HepG2 (cell line): ENCODE data around the gene PPP1R1A. TPM values are rescaled to one million over a fixed set of nuclear protein-coding genes. Genes with fewer than 3 reads are reported as not detected.

Source experiments
- ATAC-seq: fragments of 200-7000 bp; cut with Tn5 transposase; 3 replicates; pipeline ENCODE4 v1.9.1; 2020; ENCODE audit warnings: mild to moderate bottlenecking, moderate library complexity
- BruUV-seq: library from RNA; stranded (reverse); fragments of 400-500 nt; replicated peaks from 2 replicates; lab custom pipeline; 2021; lab: Mats Ljungman, UMichigan
- CTCF ChIA-PET: fragments of 300-600 bp; formaldehyde crosslinking; extraction: SDS; loops from one replicate; lab custom pipeline; 2021; ENCODE audit warnings: low total read pairs, inconsistent platforms, low intra/inter-chr PET ratio; lab: Yijun Ruan, JAX
- POLR2A ChIA-PET: fragments of 350-600 bp; sonication (Branson Sonifier 250); formaldehyde crosslinking; loops from one replicate; lab custom pipeline; 2020; ENCODE audit warnings: antibody characterized with exemption, inconsistent platforms; lab: Yijun Ruan, JAX
- DNase-seq: peaks from one replicate; pipeline ENCODE4 v3.0.0-alpha.2; 2015; ENCODE audit warnings: low spot score
- FAIRE-seq: peaks from 3 replicates; lab custom pipeline; 2011; peaks lifted over from hg19 to GRCh38; lab: Jason Lieb, UNC
- H2AFZ ChIP-seq: one replicate; pipeline ENCODE4 v1.6.1; 2011; ENCODE audit warnings: low read length, inconsistent platforms
- H3K27ac ChIP-seq: fragments of 300-600 bp; 3 replicates; pipeline ENCODE4 v1.8.0; 2011; ENCODE audit warnings: mixed run types, mild to moderate bottlenecking, mixed read lengths, low read length, inconsistent platforms; ENCODE audit not compliant: insufficient read depth; ENCODE audit errors: extremely low read length
- H3K27me3 ChIP-seq, 2 experiments: fragments of 200-600 bp in 1 of 2; 2 replicates in 1 of 2; 3 replicates in 1 of 2; pipeline versions ENCODE4 v1.6.0 to v1.8.0; 2011; ENCODE audit warnings: low read length in 2 of 2, mild to moderate bottlenecking in 2 of 2, moderate library complexity in 2 of 2, inconsistent platforms in 1 of 2; ENCODE audit not compliant: insufficient read depth in 2 of 2, control insufficient read depth in 1 of 2
- H3K36me3 ChIP-seq, 2 experiments: fragments of 200-600 bp in 1 of 2; replicated peaks in 1 of 2; 2 replicates in 1 of 2; 3 replicates in 1 of 2; pipeline versions ENCODE4 v1.5.1 to v1.8.0; 2011; ENCODE audit warnings: low read length in 2 of 2, inconsistent platforms in 1 of 2; ENCODE audit not compliant: insufficient read depth in 2 of 2, control insufficient read depth in 1 of 2
- H3K4me1 ChIP-seq: 2 replicates; pipeline ENCODE4 v1.5.1; 2012; ENCODE audit warnings: low read length, inconsistent platforms; ENCODE audit not compliant: insufficient read depth
- H3K4me2 ChIP-seq: 2 replicates; pipeline ENCODE4 v1.6.0; 2011; ENCODE audit warnings: low read depth, low read length, inconsistent platforms
- H3K4me3 ChIP-seq, 3 experiments: fragments of 200-600 bp in 1 of 3; sonication (generic), shearing (Covaris generic) in 1 of 3; replicated peaks in 1 of 3; 2 replicates each; pipeline ENCODE4 v1.5.1; 2011 to 2016; ENCODE audit warnings: low read length in 3 of 3, inconsistent platforms in 2 of 3, low read depth in 2 of 3, mild to moderate bottlenecking in 2 of 3, control low read depth in 1 of 3, mixed read lengths in 1 of 3; ENCODE audit not compliant: insufficient read depth in 1 of 3
- H3K79me2 ChIP-seq: one replicate; pipeline ENCODE4 v1.6.1; 2011; ENCODE audit warnings: low read length, inconsistent platforms; ENCODE audit not compliant: insufficient read depth
- H3K9ac ChIP-seq: 2 replicates; pipeline ENCODE4 v1.6.0; 2011; ENCODE audit warnings: mild to moderate bottlenecking, low read depth, low read length, inconsistent platforms; ENCODE audit not compliant: insufficient read depth
- H3K9me3 ChIP-seq: 2 replicates; pipeline ENCODE4 v1.5.1; 2012; ENCODE audit warnings: mild to moderate bottlenecking, low read length
- H4K20me1 ChIP-seq: 2 replicates; pipeline ENCODE4 v1.6.0; 2011; ENCODE audit warnings: inconsistent platforms, mild to moderate bottlenecking, low read length, moderate library complexity; ENCODE audit not compliant: insufficient read depth
- E2F1 ChIP-seq: sonication (generic); formaldehyde crosslinking; IDR thresholded peaks from 2 replicates; pipeline ENCODE4 v1.5.0; 2020; ENCODE audit warnings: missing genetic modification reagents
- ELF4 ChIP-seq: sonication (generic); formaldehyde crosslinking; IDR thresholded peaks from 2 replicates; pipeline ENCODE4 v1.5.0; 2020; ENCODE audit warnings: missing genetic modification reagents, mild to moderate bottlenecking, moderate library complexity, borderline replicate concordance
- RERE ChIP-seq: IDR thresholded peaks from 2 replicates; pipeline ENCODE4 v1.6.1; 2016; ENCODE audit warnings: low read depth, missing genetic modification reagents, missing compliant biosample characterization
- ZNF251 ChIP-seq: sonication (generic); formaldehyde crosslinking; IDR thresholded peaks from 2 replicates; pipeline ENCODE4 v1.9.0; 2021; ENCODE audit warnings: mild to moderate bottlenecking, missing genetic modification reagents
- ZNF563 ChIP-seq: sonication (generic); formaldehyde crosslinking; IDR thresholded peaks from 2 replicates; pipeline ENCODE4 v1.8.0; 2022; ENCODE audit warnings: mild to moderate bottlenecking, moderate library complexity, missing genetic modification reagents
- ZNF747 ChIP-seq: sonication (generic); formaldehyde crosslinking; IDR thresholded peaks from 2 replicates; pipeline ENCODE4 v1.8.1; 2023; ENCODE audit warnings: missing genetic modification reagents, mild to moderate bottlenecking, borderline replicate concordance
- WGBS: methylation state at CpG from one replicate; pipeline ENCODE4 v1.1.6; 2017; ENCODE audit warnings: low lambda C conversion rate; 5-methylcytosine and 5-hydroxymethylcytosine counted together
- in situ Hi-C: cut with HindIII; loops from 2 replicates; pipeline ENCODE4 v1.10.0; 2017; ENCODE audit warnings: low pct_unique_long_range_greater_than_20kb; ENCODE audit not compliant: extremely low pct_ligation_motif_present
- intact Hi-C: fragments of 100-400 bp; cut with micrococcal nuclease; formaldehyde crosslinking; loops from one replicate; pipeline ENCODE4 v1.10.0; 2022; ENCODE audit not compliant: unreplicated experiment
- polyA plus RNA-seq, 8 experiments: library from polyadenylated mRNA; depleted of rRNA in 3 of 8; stranded (reverse) in 7 of 8; unstranded in 1 of 8; fragments of >200 nt; fragmentation: Illumina TruSeq in 4 of 8; extraction: Trizol in 4 of 8; gene quantifications; 2 replicates each; pipeline versions ENCODE4 v1.2.1 to v1.2.3, GENCODE V29; 2011 to 2016; ENCODE audit warnings: low read depth in 4 of 8, missing spikeins in 1 of 8, mixed read lengths in 1 of 8; ENCODE audit not compliant: insufficient read depth in 1 of 8
- total RNA-seq, 5 experiments: library from RNA; depleted of rRNA; stranded (reverse); fragments of >200 nt; fragmentation: Illumina TruSeq; extraction: Trizol; gene quantifications; 2 replicates each; pipeline ENCODE4 v1.2.3, GENCODE V29; 2016; ENCODE audit warnings: low read depth in 1 of 5
- TF ChIP-seq, protein P1 (sequence below): IDR thresholded peaks from 2 replicates; pipeline ENCODE4 v1.6.1; 2016; ENCODE audit warnings: mild to moderate bottlenecking, missing biosample characterization, missing genetic modification reagents

The PPP1R1A gene
- total and polyA plus RNA-seq, 2 of the 13 experiments (the other 11 are each of a cell fraction or from before 2014, with no cell fraction given): 0.20 TPM; not detected in 1

DNA sequence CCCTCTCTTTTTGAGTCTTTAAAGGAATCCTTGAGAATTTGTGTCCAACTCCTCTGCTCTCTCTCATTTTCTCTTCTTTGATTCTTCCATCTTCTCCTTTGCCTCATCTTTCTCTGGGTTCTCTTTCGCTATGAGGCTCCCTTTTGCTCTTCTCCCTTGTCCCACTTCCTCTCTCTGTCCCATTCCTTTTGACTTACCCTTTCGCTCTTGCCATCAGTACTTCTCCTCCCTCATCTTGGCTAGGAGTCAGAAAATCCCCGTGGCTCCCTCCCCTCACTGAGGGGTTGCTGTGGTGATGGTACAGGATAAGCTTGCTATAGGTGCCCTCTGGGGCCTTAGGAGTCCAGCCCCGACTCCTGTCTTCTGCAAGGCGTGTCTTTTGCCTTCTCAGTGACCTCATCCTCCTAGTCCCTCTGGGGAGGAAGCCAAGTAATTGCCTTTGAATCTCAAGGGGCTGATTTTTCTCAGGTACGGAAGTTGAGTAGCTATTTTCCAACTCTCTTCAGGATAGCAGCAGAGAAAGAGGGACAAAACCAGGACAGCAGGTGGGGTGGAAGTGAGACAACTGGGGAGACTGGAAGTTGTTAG lies 32.7 kb downstream of the PPP1R1A start:
- H3K27me3 ChIP-seq: peaks cover 3 to 23% of the 10 kb centered on the region in 2 experiments; a peak in 4 of 5 replicates
- FAIRE-seq (no peak), DNase-seq (no peak), ATAC-seq (no peak)
- POLR2A ChIA-PET: no interaction called here
- intact Hi-C loops (no loop called here), in situ Hi-C loops (no loop called here)
- H3K4me1 ChIP-seq: no peaks in the 10 kb centered on the region
- no peak overlapping the region for H3K4me3 ChIP-seq
- no peaks in the 10 kb centered on the region for H3K79me2 ChIP-seq
- H2AFZ ChIP-seq: no peak overlapping the region
- no peak overlapping the region for H3K27ac ChIP-seq
- no peaks in the 10 kb centered on the region for H4K20me1 ChIP-seq
- 3% methylated on average over 6 of the region's 6 CpGs for WGBS
- BruUV-seq: no TSS peak
- H3K9ac ChIP-seq: no peak overlapping the region
- no peak overlapping the region for H3K4me2 ChIP-seq
- CTCF ChIA-PET: no interaction called here
- TF ChIP-seq ZNF251 (no peak), ELF4 (CRISPR knock-in tag) (no peak), ZNF747 (no peak)
- H3K36me3 ChIP-seq: no peaks in the 10 kb centered on the region
- H3K9me3 ChIP-seq: no peaks in the 10 kb centered on the region

- peak overlapping the region; percentile 46 for H3K4me2 ChIP-seq
Measured at GRCh38 chr12:54549774-54550451, 38.5 kb downstream of the PPP1R1A start.

More at GRCh38 chr12:54549774-54550451, 38.5 kb downstream of the PPP1R1A start:
- H3K79me2 ChIP-seq: no peaks in the 10 kb centered on the region
- peak; percentile 58 for ATAC-seq
- H3K4me1 ChIP-seq: no peaks in the 10 kb centered on the region
- FAIRE-seq: no peak
- TF ChIP-seq E2F1 (no peak), RERE (CRISPR knock-in tag) (no peak), ZNF563 (CRISPR knock-in tag) (0 out of 2 replicates have a peak, but pooled peaks have one; percentile 1)
- TF ChIP-seq, protein P1, sequence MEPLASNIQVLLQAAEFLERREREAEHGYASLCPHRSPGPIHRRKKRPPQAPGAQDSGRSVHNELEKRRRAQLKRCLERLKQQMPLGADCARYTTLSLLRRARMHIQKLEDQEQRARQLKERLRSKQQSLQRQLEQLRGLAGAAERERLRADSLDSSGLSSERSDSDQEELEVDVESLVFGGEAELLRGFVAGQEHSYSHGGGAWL (CRISPR knock-in tag): no peak
- peak overlapping the region in 1 of 3 experiments; percentile 50; a peak in 1 of 6 replicates for H3K4me3 ChIP-seq
- H2AFZ ChIP-seq: no peak overlapping the region
- no peak overlapping the region for H3K9ac ChIP-seq
- in situ Hi-C loops: no loop called here
- H3K36me3 ChIP-seq: no peaks in the 10 kb centered on the region
- peaks cover 4 to 34% of the 10 kb centered on the region in 2 experiments; a peak in 3 of 5 replicates for H3K27me3 ChIP-seq
- no TSS peak for BruUV-seq
- 23% methylated on average over 14 of the region's 22 CpGs for WGBS
- no peaks in the 10 kb centered on the region for H4K20me1 ChIP-seq
- DNase-seq: no peak
- no peaks in the 10 kb centered on the region for H3K9me3 ChIP-seq
- ChIA-PET CTCF (no interaction called here), POLR2A (no interaction called here)
- intact Hi-C loops: no loop called here
- H3K27ac ChIP-seq: no peak overlapping the region
